ENCODE results near the gene INO80D.

The INO80D gene

GRCh38 chr2:205969584-205969983 lies 116.4 kb downstream of the INO80D start:
- TF ChIP-seq, protein P1, sequence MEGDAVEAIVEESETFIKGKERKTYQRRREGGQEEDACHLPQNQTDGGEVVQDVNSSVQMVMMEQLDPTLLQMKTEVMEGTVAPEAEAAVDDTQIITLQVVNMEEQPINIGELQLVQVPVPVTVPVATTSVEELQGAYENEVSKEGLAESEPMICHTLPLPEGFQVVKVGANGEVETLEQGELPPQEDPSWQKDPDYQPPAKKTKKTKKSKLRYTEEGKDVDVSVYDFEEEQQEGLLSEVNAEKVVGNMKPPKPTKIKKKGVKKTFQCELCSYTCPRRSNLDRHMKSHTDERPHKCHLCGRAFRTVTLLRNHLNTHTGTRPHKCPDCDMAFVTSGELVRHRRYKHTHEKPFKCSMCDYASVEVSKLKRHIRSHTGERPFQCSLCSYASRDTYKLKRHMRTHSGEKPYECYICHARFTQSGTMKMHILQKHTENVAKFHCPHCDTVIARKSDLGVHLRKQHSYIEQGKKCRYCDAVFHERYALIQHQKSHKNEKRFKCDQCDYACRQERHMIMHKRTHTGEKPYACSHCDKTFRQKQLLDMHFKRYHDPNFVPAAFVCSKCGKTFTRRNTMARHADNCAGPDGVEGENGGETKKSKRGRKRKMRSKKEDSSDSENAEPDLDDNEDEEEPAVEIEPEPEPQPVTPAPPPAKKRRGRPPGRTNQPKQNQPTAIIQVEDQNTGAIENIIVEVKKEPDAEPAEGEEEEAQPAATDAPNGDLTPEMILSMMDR (IDR thresholded peaks at IDR 0.05; ENCODE audit: borderline replicate concordance, control extremely low read depth, extremely low read depth, insufficient read depth, missing control alignments), result no peak
- in situ Hi-C loops (cut with MboI; ENCODE audit: low sequenced_read_pairs, unreplicated experiment), result no loop called here

GRCh38 chr2:205967391-205968075 lies 118.4 kb downstream of the INO80D start:
- DNase-seq (ENCODE audit: low spot score), result no peak
- TF ChIP-seq, protein P1 (IDR thresholded peaks at IDR 0.05; ENCODE audit: borderline replicate concordance, control extremely low read depth, extremely low read depth, insufficient read depth, missing control alignments), result no peak
- in situ Hi-C loops (cut with MboI; ENCODE audit: low sequenced_read_pairs, unreplicated experiment), result no loop called here

More at GRCh38 chr2:205969584-205969983, 116.4 kb downstream of the INO80D start:
- no peak for DNase-seq (ENCODE audit: low spot score)

DNA sequence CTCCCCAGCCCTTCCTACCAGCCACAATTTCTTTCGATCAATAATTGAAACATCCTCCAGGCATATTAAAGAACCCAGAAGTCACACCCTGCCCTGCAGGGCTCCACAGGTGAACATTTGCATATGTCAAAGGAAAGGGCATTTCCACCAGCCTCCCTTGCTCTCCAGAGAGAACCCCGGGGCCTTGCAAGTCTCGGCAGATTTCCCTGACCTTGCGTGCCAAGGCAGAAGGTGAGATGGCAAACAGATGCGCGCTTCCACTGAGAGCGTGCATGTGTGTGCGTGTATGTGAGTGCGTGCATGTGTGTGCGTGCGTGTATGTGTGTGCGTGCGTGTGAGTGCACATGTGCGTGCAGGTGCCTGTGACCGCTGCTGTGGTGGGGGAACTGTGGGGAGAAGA lies 120.3 kb downstream of the INO80D start:
- TF ChIP-seq, protein P1 (IDR thresholded peaks at IDR 0.05; ENCODE audit: borderline replicate concordance, control extremely low read depth, extremely low read depth, insufficient read depth, missing control alignments), result no peak
- in situ Hi-C loops (cut with MboI; ENCODE audit: low sequenced_read_pairs, unreplicated experiment), result no loop called here

DNA sequence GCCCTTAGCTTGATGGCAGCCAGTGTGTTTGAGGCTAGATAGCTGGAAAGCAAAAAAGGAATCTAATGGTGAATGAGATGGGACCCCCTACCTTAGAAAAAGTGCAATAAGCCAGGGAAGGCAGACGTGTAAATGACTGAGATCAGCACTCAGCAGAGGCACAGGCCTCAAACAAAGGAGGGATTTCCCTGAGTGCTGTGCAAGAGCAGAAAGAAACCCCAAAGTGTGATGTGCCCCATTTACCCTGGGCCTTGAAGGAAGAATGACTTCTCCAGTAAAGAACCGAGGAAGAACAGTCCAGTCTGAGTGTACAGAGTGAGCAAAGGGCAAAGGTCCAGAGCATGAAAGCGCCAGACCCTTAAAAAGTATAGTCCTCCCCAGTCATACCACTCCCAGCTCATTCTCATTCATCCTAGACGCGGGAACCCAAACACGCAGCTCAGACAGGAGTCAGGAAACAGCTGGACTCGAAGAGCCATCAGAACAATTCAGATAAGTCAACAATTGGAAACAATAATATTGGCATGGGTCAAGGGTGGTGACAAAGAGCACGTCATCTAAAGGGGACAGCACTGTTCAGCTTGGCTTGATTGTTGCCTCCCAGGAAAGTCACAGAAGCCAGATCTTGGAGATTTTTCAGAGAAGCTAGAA lies 121.7 kb downstream of the INO80D start:
- no peak for DNase-seq (ENCODE audit: low spot score)
- TF ChIP-seq, protein P1 (IDR thresholded peaks at IDR 0.05; ENCODE audit: borderline replicate concordance, control extremely low read depth, extremely low read depth, insufficient read depth, missing control alignments), result no peak
- in situ Hi-C loops (cut with MboI; ENCODE audit: low sequenced_read_pairs, unreplicated experiment), result no loop called here

More for the DNA sequence above, 120.3 kb downstream of the INO80D start:
- DNase-seq (ENCODE audit: low spot score), result no peak

- in situ Hi-C loops (cut with MboI; ENCODE audit: low sequenced_read_pairs, unreplicated experiment), result no loop called here
- TF ChIP-seq, protein P1 (IDR thresholded peaks at IDR 0.05; ENCODE audit: borderline replicate concordance, control extremely low read depth, extremely low read depth, insufficient read depth, missing control alignments), result no peak
- DNase-seq (ENCODE audit: low spot score), result no peak
Measured at GRCh38 chr2:205959521-205959920, 126.5 kb downstream of the INO80D start.

DNA sequence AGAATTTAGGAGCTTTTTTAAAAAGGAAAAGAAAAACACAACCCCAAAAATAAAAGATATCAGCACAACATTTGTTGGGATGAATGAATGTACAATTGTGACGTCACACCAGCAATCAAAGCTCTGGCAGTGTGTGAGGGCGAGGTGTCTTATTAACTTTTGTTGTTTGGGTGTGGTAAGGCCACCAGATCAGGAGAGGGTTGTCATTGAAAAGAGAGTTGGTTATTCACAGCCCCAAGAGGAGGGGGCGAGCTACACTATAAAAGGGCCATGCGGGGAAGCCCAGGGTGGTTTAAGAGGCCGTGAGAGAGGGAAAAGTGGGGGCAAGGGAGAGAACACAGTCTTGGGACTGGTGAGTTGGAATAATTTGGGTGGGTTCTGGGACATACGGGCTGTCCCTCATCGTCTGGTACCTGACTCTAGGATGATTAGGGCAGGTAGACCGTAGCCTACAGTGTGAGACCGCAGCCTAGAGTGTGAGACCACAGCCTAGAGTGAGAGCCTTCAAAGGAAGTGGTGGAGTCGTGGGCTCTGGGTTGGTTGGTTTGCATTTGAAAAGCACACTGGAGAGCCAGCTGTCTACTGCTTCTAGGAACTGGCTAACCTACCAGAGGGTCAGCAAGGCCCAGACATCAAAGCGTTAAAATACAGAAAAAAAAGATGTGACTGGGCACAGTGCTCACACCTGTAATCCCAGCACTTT lies 128.4 kb downstream of the INO80D start:
- in situ Hi-C loops (cut with MboI; ENCODE audit: low sequenced_read_pairs, unreplicated experiment), result no loop called here
- no peak for DNase-seq (ENCODE audit: low spot score)
- TF ChIP-seq, protein P1 (IDR thresholded peaks at IDR 0.05; ENCODE audit: borderline replicate concordance, control extremely low read depth, extremely low read depth, insufficient read depth, missing control alignments), result no peak
